OCI-LY3 (cell line): ENCODE measurements around the gene SHISAL2A.

Source experiments
- CTCF ChIP-seq: fragments of 200-600, 300-600 bp; sonication (generic); IDR thresholded peaks from 2 replicates; pipeline ENCODE4 v1.5.1; 2014; ENCODE audit warnings: antibody characterized with exemption, low read length, low read depth
- EZH2phosphoT487 ChIP-seq: fragments of 200-600 bp; shearing (Covaris generic); IDR thresholded peaks from 2 replicates; pipeline ENCODE4 v1.6.1; 2018; ENCODE audit warnings: antibody characterized with exemption, mixed run types, low read depth

GRCh38 chr1:52588027-52588426 is 44.9 kb upstream of the SHISAL2A start:
- TF ChIP-seq CTCF (no peak), EZH2phosphoT487 (no peak)
